K562 (cell line): ENCODE results near the gene GGNBP2. TPM values are rescaled to one million over a fixed set of nuclear protein-coding genes. Genes with fewer than 3 reads are reported as not detected.

Experiments
- ARID1B ChIP-seq: fragments of 450-650 bp; IDR thresholded peaks from 2 replicates; pipeline ENCODE4 v1.6.1; 2016; ENCODE audit warnings: antibody characterized with exemption, mild to moderate bottlenecking, inconsistent platforms
- CBX8 ChIP-seq: fragments of 200-600 bp; sonication (generic); IDR thresholded peaks from 2 replicates; pipeline ENCODE4 v1.6.1; 2012; ENCODE audit warnings: borderline replicate concordance, mixed run types, low read depth, mild to moderate bottlenecking, moderate library complexity, mixed read lengths, low read length, control low read depth, inconsistent platforms; ENCODE audit not compliant: poor library complexity, severe bottlenecking; ENCODE audit errors: extremely low read depth
- EP300 ChIP-seq: IDR thresholded peaks from 2 replicates; pipeline ENCODE4 v1.6.1; 2012; ENCODE audit warnings: low read length, improper control_type of control experiment
- HMG20A ChIP-seq: fragments of 450-650 bp; formaldehyde crosslinking; conservative IDR thresholded peaks from 2 replicates; pipeline ENCODE4 v1.4.0; 2020; ENCODE audit warnings: mild to moderate bottlenecking, mixed read lengths
- KHSRP ChIP-seq: fragments of 450-650 bp; IDR thresholded peaks from 2 replicates; pipeline ENCODE4 v1.6.1; 2017
- KLF16 ChIP-seq: IDR thresholded peaks from 2 replicates; pipeline ENCODE4 v1.6.1; 2016; ENCODE audit warnings: antibody characterized with exemption
- MCM3 ChIP-seq: fragments of 450-650 bp; IDR thresholded peaks from 2 replicates; pipeline ENCODE4 v1.6.1; 2016
- MECOM ChIP-seq: fragments of 250-450 bp; sonication (Bioruptor Pico); IDR thresholded peaks from 2 replicates; pipeline ENCODE4 v1.8.0; 2022; ENCODE audit warnings: inconsistent platforms
- MYC ChIP-seq, 2 experiments: fragments of 250-450 bp in 1 of 2; sonication (Bioruptor Pico) in 1 of 2; IDR thresholded peaks; 2 replicates each; pipeline versions ENCODE4 v1.5.1 to v1.6.1; 2012 to 2021; ENCODE audit warnings: low read depth in 2 of 2, borderline replicate concordance in 1 of 2, improper control_type of control experiment in 1 of 2, low read length in 1 of 2, mild to moderate bottlenecking in 1 of 2, moderate library complexity in 1 of 2
- NONO ChIP-seq, 2 experiments: fragments of 200-400 bp in 1 of 2; fragments of 450-650 bp in 1 of 2; formaldehyde crosslinking in 1 of 2; IDR thresholded peaks; 2 replicates each; pipeline ENCODE4 v1.6.1; 2017; ENCODE audit warnings: low read depth in 2 of 2, mild to moderate bottlenecking in 2 of 2, moderate library complexity in 2 of 2, low read length in 1 of 2
- POLR3A ChIP-seq: IDR thresholded peaks from 2 replicates; pipeline ENCODE4 v1.6.1; 2011; ENCODE audit warnings: borderline replicate concordance, mild to moderate bottlenecking, moderate library complexity; ENCODE audit not compliant: insufficient read length, insufficient read depth; ENCODE audit errors: extremely low read depth
- RB1 ChIP-seq: fragments of 450-650 bp; IDR thresholded peaks from 2 replicates; pipeline ENCODE4 v1.6.1; 2017; ENCODE audit warnings: low read depth, mild to moderate bottlenecking
- RBFOX2 ChIP-seq: fragments of 200-400 bp; formaldehyde crosslinking; IDR thresholded peaks from 2 replicates; pipeline ENCODE4 v1.6.1; 2017; ENCODE audit warnings: low read depth, mild to moderate bottlenecking, low read length, moderate library complexity
- RBM17 ChIP-seq: fragments of 200-400 bp; formaldehyde crosslinking; IDR thresholded peaks from 2 replicates; pipeline ENCODE4 v1.6.1; 2017; ENCODE audit warnings: low read depth, mild to moderate bottlenecking, low read length, borderline replicate concordance
- RFX7 ChIP-seq: fragments of 250-450 bp; sonication (Bioruptor Pico); IDR thresholded peaks from 2 replicates; pipeline ENCODE4 v1.5.1; 2021; ENCODE audit warnings: mild to moderate bottlenecking
- SMC3 ChIP-seq: conservative IDR thresholded peaks from 2 replicates; pipeline ENCODE4 v1.6.1; 2011; ENCODE audit warnings: low read depth, low read length, improper control_type of control experiment; ENCODE audit not compliant: insufficient read depth
- SUPT5H ChIP-seq: fragments of 450-650 bp; IDR thresholded peaks from 2 replicates; pipeline ENCODE4 v1.6.1; 2016
- ZEB2 ChIP-seq: fragments of 450-650 bp; IDR thresholded peaks from 2 replicates; pipeline ENCODE4 v1.6.1; 2016
- ZNF143 ChIP-seq: sonication (generic); formaldehyde crosslinking; IDR thresholded peaks from 2 replicates; pipeline ENCODE4 v1.9.0; 2022; ENCODE audit warnings: mild to moderate bottlenecking, missing genetic modification reagents
- ZNF232 ChIP-seq: sonication (generic); formaldehyde crosslinking; IDR thresholded peaks from 2 replicates; pipeline ENCODE4 v1.8.0; 2022; ENCODE audit warnings: mild to moderate bottlenecking, missing genetic modification reagents
- ZNF444 ChIP-seq: fragments of 250-450 bp; sonication (Bioruptor Pico); IDR thresholded peaks from 2 replicates; pipeline ENCODE4 v1.4.0; 2020; ENCODE audit warnings: mild to moderate bottlenecking, moderate library complexity
- polyA plus RNA-seq, 8 experiments: library from polyadenylated mRNA; depleted of rRNA in 4 of 8; stranded (reverse) in 5 of 8; unstranded in 3 of 8; fragments of >200 nt; fragmentation: Nextera tagmentation in 2 of 8; fragmentation: Illumina TruSeq in 1 of 8; extraction: Ambion mirVana in 2 of 8; extraction: Trizol in 1 of 8; gene quantifications; 2 replicates each; pipeline versions ENCODE4 v1.2.1 to v1.2.3, GENCODE V29; 2011 to 2014; ENCODE audit warnings: inconsistent platforms in 1 of 8, missing spikeins in 1 of 8
- total RNA-seq, 7 experiments: library from RNA; depleted of rRNA in 6 of 7; stranded (reverse); fragments of >200 nt in 6 of 7; fragmentation: Illumina TruSeq in 2 of 7; extraction: Trizol in 2 of 7; gene quantifications; 2 replicates each; pipeline versions ENCODE4 v1.2.1 to v1.2.3, GENCODE V29; 2011 to 2021; ENCODE audit warnings: low replicate concordance in 1 of 7
- TF ChIP-seq, protein P1 (sequence below): fragments of 250-450 bp; sonication (Bioruptor Pico); IDR thresholded peaks from 2 replicates; pipeline ENCODE4 v1.8.0; 2022; ENCODE audit warnings: moderate library complexity, mild to moderate bottlenecking, inconsistent platforms
- TF ChIP-seq, protein P2 (sequence below): fragments of 250-450 bp; sonication (Bioruptor Pico); IDR thresholded peaks from 2 replicates; pipeline ENCODE4 v1.5.0; 2021; ENCODE audit warnings: mild to moderate bottlenecking, moderate library complexity
- TF ChIP-seq, protein P3 (sequence below): sonication (generic); formaldehyde crosslinking; IDR thresholded peaks from 2 replicates; pipeline ENCODE4 v1.8.0; 2022; ENCODE audit warnings: missing genetic modification reagents, mild to moderate bottlenecking, moderate library complexity, borderline replicate concordance

GGNBP2 gene
- total and polyA plus RNA-seq, 9 of the 15 experiments (the other 6 are each of a cell fraction or from before 2014, with no cell fraction given): 35.7 to 96.6 (median 64.1) TPM

GRCh38 chr17:36545465-36546417 lies 1.0 kb downstream of the GGNBP2 start (continued):
- TF ChIP-seq, protein P1, sequence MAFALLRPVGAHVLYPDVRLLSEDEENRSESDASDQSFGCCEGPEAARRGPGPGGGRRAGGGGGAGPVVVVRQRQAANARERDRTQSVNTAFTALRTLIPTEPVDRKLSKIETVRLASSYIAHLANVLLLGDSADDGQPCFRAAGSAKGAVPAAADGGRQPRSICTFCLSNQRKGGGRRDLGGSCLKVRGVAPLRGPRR (CRISPR knock-in tag): no peak
- TF ChIP-seq POLR3A: no peak
- TF ChIP-seq, protein P2, sequence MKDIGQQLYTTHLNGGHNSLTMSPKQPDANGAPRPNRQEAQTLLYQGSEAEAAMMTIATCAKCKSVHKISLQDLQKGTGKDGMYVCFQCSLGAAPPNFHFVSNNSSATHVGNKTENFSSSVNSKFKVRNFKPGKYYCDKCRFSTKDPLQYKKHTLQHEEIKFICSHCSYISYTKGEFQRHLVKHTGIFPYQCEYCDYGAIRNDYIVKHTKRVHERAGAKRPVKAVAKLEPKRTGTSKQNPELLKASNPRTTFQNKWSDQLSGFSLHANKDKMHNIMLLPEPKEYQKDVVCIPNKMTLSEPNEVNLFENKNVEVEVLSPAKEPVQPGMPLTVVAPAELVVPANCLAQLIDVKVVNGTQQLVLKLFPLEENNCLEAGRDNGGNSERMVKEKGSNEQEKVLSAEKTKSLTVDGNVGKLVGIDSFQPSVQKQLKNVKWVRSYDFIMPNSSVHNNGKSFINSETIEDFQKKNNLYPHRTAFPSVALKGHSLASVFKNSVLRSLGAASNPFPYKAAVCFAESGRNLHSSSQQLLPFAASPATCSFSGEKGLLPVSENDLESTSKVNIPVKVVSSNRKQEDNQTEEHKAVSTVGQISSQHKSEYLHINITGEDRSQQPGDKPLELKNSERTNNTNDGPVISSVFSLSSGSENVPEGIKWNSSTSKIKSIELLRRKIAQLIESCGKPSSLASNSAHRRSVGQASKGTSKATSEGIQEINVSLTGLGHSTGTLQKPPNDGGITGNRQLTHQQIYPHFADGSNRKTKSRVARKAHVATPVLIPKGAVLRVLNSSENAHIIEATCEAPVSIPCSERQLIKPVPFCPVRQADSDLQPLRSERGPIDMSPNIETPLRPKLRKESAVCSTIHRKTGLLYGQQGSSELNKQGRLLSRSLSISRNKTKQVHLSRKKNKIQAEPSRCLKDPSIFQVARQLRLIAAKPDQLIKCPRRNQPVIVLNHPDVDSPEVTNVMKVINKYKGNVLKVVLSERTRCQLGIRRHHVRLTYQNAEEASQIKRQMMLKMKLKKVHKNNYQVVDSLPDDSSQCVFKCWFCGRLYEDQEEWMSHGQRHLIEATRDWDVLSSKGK: no peak
- TF ChIP-seq ARID1B: no peak; the same call in 1 of the 2 replicates
- TF ChIP-seq RBM17: no peak
- peak; percentile 64 for TF ChIP-seq SUPT5H
- no peak for TF ChIP-seq KHSRP
- no peak for TF ChIP-seq HMG20A (CRISPR knock-in tag)
- TF ChIP-seq RBFOX2: peak; percentile 92
- peak; percentile 99 for TF ChIP-seq EP300
- peak; percentile 92 for TF ChIP-seq ZNF444 (CRISPR knock-in tag)
- TF ChIP-seq MYC (IDR thresholded peaks at IDR 0.05; ENCODE audit: low read depth, low read length): peak; percentile 85
- no peak; the same call in 1 of the 2 replicates for TF ChIP-seq MYC (CRISPR knock-in tag; IDR thresholded peaks at IDR 0.05; ENCODE audit: borderline replicate concordance, low read depth)
- 0 out of 4 replicates have a peak, but pooled peaks of 1 of the 2 experiments have one; percentile 47 for TF ChIP-seq NONO (IDR thresholded peaks at IDR 0.05; ENCODE audit: low read depth in 2 of 2, low read length in 1 of 2)
- TF ChIP-seq ZEB2: peak; percentile 100
- TF ChIP-seq SMC3: no peak
- TF ChIP-seq ZNF143 (CRISPR knock-in tag): no peak
- TF ChIP-seq RFX7 (CRISPR knock-in tag): no peak
- TF ChIP-seq, protein P3, sequence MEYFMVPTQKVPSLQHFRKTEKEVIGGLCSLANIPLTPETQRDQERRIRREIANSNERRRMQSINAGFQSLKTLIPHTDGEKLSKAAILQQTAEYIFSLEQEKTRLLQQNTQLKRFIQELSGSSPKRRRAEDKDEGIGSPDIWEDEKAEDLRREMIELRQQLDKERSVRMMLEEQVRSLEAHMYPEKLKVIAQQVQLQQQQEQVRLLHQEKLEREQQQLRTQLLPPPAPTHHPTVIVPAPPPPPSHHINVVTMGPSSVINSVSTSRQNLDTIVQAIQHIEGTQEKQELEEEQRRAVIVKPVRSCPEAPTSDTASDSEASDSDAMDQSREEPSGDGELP (CRISPR knock-in tag): peak; percentile 96
- peak; percentile 89 for TF ChIP-seq RB1
- TF ChIP-seq KLF16: no peak
- no peak for TF ChIP-seq CBX8
- no peak for TF ChIP-seq MECOM
- TF ChIP-seq MCM3: no peak
- TF ChIP-seq ZNF232 (CRISPR knock-in tag): no peak
